GM21381 (cell line): Measurements from ENCODE around the gene GUCY2C.

Experiments used
- ATAC-seq: cut with Tn5 transposase; IDR thresholded peaks from one replicate; pipeline ENCODE4 v1.9.1; 2021; ENCODE audit warnings: mild to moderate bottlenecking, moderate library complexity; ENCODE audit not compliant: unreplicated experiment

Gene GUCY2C

GRCh38 chr12:14629832-14630710 lies 66.3 kb downstream of the GUCY2C start:
- ATAC-seq, result peak; percentile 96

DNA sequence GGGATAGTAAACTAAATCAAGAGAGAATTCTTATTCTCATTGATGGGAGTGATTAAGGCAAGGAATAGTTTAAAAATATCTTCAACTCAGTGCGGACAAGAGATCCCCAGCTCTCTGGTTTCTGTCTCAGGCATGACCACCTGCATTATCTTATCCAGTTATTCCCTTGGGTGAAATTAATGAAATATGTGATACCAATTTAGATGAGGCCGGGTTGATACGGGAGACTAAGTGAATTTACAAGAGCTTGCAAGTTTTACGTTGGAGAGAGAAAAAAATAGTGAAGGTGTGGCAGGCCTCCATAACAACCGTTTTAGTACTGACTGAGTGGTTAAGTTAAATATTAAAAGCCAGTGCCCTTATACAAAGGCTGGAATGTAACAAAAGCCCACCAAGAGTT lies 67.6 kb downstream of the GUCY2C start:
- no peak for ATAC-seq

GRCh38 chr12:14621826-14622225 lies 74.6 kb downstream of the GUCY2C start:
- peak; percentile 69 for ATAC-seq

DNA sequence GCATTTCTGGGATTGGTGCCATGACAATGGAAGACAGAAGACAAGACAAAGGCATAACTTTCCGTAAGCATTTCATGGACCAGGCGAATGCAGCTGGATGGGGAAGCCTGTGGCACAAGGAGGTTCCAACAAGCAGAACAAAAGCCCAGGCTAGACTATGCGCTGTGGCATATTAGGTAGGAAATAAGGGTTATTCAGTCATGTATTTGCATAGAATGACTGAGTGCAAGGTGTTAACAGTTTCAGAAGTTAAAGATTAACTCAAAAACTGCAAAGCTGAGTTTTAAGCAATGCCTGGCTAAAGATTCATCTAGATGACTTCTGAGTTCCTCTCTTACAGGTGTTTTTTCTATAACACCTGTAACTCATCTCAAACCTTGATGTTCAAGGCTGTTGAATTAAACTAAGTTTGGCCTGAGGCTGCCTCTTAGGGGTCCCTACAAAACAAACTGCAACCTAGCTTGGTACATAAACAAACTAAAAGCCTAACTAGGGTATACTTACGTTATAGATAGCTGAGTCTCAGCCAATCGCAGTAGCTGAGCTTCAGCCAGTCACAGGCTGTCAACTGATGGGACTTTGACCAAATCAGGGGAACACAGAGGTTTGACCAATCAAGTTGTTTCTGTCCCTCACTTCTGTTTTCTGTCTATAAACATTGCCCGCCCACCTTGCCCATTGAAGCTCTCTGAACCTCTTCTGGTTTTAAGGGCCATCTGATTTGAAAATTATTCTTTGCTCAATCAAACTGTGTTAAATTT lies 76.5 kb downstream of the GUCY2C start:
- peak; percentile 66 for ATAC-seq

- ATAC-seq, result no peak
These were observed 77.4 kb downstream of the GUCY2C start for GRCh38 chr12:14618983-14619382.

GRCh38 chr12:14614704-14615121 lies 81.7 kb downstream of the GUCY2C start:
- ATAC-seq, result no peak

DNA sequence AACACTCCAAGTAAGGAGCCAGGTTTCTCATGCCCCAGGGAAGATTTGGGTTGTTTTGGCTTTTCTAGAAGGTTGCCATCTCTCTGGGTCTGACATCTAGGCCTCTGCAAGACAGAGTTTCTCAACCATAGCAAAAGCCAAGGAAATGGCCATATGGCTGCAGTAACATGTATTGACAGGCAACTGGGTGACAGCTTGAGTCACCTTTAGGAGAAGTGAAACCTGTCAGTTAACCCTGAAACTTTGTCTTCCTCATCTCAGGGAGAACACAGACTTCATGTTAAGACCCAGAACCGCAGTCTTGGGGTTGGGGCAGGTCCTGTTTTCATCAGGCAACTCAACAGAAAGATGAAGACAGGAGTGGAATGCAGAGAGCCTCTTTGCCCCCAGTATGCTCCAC lies 82.7 kb downstream of the GUCY2C start:
- ATAC-seq, result peak; percentile 92

GRCh38 chr12:14612898-14613445 lies 83.4 kb downstream of the GUCY2C start:
- ATAC-seq, result no peak

GRCh38 chr12:14612250-14612649 lies 84.1 kb downstream of the GUCY2C start:
- no peak for ATAC-seq

- ATAC-seq, result no peak
These were observed 84.7 kb downstream of the GUCY2C start for GRCh38 chr12:14611640-14612203.

DNA sequence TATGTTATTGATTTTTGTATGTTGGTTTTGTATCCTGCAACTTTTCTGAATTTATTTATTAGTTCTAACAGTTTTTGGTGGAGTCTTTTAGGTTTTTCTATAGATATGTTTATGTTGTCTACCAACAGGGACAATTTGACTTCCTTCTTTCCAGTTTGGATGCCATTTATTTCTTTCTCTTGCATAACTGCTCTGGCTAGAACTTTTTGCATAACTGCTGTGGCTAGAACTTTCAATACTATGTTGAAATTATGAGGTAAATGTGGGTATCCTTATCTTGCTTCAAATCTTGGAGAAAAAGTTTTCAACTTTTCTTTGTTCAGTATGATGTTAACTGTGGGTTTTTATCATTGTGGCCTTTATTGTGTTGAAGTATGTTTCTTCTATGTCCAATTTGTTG lies 88.8 kb downstream of the GUCY2C start:
- no peak for ATAC-seq

DNA sequence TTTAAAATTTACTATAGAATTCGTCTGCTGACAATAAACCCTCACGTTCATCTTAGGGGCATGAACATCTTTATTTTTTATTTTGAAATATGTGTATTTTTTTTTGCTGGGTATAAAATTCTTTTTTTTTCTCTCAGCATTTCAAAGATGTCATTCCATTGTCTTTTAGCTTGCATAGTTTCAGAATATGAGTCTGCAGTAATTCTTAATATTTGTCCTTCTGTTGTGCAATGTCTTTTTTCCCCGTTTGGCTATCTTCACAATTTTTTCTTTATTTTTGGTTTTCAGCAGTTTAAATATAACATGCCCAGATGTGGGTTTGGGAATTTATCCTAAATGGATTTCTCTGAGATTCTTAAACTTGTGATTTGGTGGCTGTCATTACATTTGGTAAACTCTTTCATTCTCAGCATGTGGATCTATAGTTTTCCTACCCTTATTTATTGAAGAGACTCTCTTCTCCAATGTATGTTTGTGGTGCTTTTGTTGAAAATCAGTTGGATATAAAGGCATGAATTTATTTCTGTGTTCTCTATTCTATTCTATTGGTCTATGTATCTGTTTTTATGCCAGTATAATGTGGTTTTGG lies 90.9 kb downstream of the GUCY2C start:
- no peak for ATAC-seq

DNA sequence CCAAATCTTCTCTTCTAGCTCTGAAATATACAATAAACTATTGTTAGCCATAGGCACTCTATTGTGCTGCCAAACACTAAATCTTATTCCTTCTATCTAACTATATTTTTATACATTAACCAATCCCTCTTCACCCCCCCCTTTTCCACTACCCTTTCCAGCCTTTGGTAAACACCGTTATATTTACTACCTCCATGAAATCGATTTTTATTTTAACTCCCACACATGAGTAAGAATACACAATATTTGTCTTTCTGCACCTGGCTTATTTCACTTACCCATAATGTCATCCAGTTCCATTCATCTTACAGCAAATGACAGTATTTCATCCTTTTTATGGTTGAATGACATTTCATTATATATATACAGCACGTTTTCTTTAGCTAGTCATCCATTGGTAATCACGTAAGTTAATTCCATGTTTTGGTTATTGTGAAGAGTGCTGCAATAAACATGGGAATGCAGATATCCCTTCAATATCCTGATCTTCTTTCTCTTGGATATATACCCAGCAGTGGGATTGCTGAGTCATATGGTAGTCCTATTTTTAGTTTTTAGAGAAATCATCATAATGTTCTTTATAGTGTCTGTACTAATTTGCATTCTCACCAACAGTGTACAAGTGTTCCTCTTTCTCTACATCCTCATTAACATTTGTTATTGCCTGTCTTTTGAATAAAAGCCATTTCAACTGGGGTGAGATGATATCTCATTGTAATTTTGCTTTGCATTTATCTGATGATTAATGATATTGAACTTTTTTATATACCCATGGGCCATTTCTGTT lies 94.5 kb downstream of the GUCY2C start:
- no peak for ATAC-seq

DNA sequence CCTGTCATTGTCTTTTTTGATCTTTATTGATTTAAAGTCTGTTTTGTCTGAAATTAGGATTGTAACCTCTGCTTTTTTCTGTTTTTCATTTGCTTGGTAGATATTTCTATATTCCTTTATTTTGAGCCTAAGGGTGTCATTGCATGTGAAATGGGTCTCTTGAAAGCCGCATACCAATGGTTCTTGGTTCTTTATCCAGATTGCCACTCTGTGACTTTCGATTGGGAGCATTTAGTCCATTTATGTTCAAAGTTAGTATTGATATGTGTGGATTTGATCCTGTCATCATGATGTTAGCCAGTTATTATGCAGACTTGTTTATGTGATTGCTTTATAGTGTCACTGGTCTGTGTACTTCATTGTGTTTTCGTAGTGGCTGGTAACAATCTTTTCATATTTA lies 98.9 kb downstream of the GUCY2C start:
- ATAC-seq, result no peak

DNA sequence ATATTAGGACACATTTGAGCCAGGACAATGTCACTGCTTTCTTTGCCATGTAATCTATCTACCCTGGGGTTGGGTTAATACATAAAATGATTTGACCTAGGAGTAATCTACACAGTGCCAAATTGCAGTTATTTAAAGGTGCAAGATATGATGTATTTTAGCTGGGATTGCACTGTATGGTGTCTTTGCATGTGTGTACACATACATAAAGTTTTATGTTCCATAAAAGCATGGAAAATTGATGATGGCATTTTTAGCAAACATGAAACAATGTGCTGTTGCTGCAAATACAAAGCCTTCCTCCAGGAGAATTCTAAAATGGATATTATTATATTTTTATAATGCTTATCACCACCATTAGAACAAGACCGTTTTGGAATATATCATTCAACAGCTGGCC lies 104.7 kb downstream of the GUCY2C start:
- ATAC-seq, result no peak

GRCh38 chr12:14589169-14590004 lies 107.0 kb downstream of the GUCY2C start:
- ATAC-seq, result no peak

GRCh38 chr12:14588571-14588970 lies 107.8 kb downstream of the GUCY2C start:
- ATAC-seq, result no peak

DNA sequence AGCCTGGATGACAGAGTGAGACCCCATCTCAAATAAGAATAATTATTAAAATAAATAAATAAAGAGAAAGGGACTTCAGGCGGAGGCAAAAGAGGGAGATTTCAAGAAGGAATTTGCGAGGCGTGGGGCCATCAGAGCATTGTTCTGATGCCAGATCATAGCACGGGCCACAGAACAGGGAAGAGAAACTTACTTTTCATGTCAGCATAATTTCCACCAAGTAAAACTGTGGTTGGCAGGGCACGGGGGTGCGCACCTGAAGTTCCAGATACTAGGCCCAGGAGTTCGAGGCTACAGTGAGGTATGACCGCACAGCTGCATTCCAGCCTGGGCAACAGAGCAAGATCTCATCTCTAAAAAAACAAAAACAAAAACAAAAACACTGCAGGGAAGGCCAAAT lies 117.8 kb downstream of the GUCY2C start:
- no peak for ATAC-seq

GRCh38 chr12:14577344-14577743 lies 119.1 kb downstream of the GUCY2C start:
- ATAC-seq, result peak; percentile 65
